GM21515 (cell line): ENCODE measurements around the gene RNF224.

Source experiments
- ATAC-seq: cut with Tn5 transposase; IDR thresholded peaks from one replicate; pipeline ENCODE4 v1.9.1; 2021; ENCODE audit not compliant: unreplicated experiment

The RNF224 gene

DNA sequence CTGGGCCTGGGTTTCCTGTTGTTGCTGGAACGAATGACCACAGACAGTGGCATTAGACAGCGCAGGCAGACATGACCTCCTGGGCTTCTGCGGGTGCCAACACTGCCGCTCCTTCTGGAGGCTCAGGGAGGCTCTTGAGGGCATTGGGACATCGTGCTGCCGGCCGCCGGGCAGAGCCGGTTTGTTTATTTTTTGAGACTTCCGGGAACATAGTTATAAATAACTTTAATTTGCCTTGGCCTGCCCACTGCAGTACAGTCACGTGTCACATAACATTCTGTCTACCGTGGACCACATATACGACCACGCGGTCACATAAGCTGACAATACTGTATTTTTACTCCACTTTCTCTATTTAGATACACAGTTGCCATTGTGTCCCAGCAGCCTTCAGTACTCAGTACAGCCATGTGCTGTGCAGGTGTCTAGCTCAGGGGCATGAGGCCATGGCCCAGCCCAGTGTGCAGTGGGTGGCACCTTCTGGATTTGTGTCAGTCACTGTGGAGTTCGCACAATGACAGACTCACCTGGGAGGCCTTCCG is 42.0 kb downstream of the RNF224 start:
- no peak for ATAC-seq

DNA sequence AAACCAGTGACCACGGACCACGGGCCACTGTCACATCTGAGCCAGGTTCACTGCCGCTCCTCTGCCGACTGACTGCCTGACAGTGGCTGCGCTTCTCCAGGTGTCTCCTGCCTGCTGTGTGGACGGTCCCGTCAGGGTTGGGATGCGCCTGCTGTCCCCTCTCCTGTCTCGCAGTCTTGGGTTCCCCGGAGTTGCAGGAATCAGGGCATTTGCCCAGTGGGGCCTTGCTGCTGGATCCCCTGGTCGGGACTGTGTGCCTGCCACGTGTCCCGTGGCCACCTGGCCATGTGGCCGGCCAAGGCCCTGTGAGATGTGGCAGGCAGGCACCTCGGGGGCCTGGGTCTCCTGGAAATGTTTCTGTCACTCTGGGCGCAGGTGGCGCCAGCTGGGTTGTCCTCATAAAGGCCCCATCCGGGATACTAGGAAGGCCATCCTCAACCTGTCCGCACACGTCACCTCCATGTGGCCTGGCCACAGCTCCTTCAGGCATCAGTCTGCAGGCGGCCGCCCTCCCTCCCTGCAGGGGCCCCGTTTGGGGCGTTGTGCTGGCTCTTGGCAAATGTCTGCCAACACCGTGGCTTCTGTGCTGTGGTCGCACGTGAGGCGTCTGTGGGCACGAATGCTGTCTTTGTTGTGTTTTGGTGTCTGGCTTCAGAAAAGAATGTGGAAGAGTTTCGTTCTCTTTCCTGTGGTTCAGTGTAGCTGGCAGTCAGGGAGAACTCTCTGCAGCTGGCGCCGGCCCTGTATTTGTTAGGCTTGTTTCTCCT is 43.8 kb downstream of the RNF224 start:
- ATAC-seq = no peak

DNA sequence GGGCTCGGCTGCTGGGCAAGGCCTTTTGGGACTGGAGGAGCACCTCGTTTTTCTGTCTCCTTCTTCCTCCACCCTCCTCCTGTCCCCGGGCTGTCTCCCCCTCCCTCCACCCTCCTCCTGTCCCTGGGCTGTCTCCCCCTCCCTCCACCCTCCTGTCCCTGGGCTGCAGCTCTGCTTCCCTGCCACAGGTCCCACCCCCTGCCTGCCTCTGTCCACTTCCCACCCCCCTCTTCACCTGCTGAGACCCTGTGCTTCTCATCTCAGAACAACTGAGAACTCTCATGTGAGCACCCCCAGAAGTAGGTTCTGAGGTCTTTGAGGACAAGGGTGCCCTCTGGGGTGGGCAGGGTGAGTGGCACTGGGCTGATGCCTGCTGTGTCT is 44.4 kb downstream of the RNF224 start:
- no peak for ATAC-seq

DNA sequence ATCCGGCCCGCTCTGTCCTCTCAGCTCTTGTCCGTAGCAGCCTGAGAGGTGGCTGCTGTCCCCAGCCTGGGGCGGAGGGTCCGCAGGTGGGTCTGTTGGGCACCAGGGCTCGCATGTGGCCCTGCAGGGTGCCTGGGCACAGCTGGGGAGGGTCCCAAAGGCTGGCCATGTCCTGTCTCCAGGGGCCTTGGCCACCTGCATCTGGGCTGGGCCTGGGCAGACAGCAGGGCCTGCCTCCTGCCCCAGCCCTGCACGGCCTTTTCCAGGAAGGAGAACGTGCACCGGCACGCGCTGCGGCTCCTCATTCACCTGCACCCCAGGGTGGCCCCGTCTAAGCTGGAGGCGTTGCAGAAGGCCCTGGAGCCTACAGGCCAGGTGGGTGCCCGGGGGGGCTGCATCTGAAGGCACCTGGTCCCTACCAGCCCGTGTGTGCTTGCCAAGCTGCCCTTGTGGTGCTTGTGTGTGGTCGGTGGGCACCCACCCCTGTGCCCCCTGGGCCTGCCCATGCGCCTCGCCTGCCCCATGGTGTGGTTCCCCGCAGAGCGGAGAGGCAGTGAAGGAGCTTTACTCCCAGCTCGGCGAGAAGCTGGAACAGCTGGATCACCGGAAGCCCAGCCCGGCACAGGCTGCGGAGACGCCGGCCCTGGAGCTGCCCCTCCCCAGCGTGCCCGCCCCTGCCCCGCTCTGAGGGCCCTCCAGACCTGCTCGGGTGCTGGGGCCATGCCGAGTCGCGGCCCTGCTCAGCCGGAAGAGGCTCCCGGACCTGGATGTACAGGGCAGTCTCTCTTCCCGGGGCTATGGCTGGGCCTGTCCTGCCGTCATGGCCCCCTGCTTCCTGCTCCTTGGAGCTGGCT is 45.2 kb downstream of the RNF224 start:
- ATAC-seq = no peak

DNA sequence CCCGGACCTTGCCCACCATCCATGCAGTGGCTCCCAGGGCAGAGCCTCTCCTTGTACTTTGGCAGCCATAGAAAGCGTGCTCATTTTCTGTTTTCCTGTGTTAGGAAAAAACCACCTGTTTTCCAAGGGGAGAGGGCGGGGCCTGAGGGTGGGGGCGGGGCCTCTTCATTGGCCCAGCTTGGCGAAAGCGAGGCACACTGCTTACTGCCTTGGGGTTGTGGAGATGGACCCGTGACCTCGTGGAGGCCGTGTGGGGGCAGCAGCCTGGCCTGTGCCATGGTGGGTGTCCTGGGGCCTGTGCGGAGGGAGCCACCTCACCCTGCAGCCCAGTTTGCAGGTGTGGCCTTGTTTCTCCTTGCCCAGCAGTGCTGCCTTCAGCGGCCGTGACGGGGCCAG is 45.8 kb downstream of the RNF224 start:
- ATAC-seq = no peak

DNA sequence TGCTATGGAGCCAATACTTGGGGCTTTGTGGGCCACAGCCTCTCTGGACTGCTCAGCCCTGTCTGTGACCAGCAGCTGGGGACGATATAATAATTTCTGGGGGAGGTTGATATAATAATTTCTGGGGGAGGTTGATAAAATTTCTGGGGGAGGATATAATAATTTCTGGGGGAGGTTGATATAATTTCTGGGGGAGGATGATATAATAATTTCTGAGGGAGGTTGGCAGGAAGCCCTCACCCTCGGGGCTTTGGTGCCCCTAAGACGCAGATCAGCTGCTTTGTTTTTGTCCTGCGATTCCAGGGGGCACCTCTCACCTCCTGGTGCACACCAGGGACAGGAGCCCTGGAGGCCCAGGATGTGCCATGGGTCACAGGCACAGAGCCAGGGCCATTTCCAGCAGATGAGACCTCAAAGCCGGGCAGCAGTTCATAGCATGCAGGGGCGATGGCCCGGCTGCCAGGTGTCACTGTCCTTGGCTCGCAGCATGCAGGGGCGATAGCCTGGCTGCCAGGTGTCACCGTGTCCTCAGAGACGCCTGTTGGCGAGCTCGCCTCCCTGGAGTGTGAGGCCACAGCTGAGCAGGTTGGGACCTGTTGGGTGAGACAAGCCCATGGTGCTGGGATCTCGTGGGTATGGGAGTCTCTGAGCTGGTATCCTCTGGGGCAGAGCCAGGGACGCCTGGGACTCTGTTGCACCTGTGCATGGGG is 46.5 kb downstream of the RNF224 start:
- no peak for ATAC-seq

DNA sequence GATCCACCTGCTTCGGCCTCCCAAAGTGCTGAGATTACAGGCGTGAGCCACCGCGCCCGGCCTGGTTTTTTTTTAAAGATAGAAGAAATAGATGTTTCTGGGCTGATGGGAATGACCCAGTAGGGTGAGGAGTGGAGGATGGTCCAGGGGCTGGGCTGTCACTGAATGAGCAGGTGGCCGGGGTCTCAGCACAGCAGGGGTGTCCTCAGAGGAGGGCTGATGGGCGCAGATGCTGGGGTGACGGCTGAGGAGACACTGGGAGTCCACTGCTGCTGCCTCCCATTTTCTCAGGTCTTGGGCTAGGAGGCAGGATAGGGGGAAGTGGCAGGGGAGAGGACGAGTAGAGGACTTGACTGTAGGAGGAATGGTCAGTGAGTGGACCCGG is 47.9 kb downstream of the RNF224 start:
- no peak for ATAC-seq

DNA sequence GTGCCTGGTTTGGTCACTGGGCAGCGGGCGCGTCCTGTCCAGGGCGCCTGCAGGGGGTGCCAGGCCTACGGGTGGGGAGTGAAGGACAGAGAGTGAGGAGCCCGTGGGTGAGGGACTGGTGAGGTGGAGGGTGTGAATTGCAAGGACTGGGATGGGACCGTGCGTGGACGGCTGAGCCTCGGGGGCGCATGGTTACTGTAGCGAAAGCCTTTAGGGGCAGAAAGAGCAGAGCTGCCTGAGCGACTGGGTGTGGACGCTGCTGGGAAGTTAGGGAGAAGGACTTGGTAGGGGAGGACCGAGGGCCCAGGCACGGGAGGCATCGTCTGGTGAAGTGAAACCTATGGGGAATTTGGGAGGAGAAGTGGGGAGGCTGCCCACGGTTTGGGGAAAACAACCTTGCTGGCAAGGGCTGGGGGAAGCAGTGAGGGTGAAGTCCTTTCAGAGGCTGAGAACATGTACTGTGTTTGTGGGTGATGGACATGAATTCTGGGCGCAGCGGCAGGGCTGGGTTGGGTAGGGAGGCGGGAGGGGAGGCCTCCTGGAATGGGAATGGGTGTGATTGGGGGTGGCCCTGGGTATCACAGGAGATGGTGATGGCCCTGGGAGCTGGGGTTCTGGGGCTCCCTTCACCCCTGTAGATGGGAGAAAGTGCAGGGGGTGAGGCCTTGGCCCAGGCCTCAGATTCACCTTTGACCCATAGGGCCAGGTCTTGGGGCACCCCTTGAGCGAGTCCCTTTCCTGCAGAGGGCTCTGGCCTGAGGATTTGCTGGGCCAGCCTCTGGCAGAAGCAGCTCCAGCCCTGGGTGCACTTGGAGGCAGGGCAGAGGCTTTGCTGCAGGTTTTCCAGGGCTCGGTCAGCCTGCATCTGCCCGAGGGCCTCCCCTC is 48.5 kb downstream of the RNF224 start:
- ATAC-seq = no peak

DNA sequence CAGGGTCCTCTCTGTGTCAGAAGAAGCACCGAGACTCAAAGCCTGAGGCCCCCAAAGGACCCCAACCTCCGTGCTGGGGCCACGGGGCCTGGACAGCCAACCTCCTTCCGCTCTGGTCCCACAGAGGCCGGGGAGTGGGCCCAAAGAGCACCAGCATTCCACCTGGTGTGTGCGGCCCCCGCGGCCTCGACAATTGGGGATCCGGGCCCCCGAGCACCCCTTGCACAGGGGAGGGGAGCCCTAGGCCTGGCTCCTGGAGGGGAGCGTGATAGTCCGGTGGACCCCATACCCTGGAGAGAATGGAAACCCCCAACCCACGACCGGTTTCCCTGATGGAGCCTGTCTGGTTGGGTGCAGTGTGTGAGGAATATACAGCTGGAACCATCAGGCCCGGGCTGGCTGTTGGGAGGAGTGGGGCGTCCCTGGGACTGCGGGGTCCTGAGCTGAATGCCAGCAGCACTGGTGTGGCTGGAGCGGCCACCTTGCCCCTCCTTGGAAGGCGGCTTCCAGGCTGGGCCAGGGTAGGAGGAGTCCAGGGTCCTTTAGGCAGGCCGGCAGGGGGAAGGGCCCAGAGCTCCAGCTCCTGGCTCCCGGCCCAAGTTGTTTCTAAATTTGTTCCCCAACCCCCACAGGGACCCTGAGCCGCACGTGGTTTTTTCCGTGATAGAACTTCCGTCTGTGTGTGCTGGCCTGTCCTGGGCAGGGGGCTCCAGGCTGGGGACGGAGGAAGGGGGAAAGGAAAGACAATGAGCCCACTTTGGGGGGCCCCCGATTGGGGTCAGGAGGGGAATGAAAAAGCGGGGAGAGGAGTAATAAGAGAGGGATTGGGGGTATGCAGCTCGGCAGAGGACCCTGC is 49.4 kb downstream of the RNF224 start:
- no peak for ATAC-seq

DNA sequence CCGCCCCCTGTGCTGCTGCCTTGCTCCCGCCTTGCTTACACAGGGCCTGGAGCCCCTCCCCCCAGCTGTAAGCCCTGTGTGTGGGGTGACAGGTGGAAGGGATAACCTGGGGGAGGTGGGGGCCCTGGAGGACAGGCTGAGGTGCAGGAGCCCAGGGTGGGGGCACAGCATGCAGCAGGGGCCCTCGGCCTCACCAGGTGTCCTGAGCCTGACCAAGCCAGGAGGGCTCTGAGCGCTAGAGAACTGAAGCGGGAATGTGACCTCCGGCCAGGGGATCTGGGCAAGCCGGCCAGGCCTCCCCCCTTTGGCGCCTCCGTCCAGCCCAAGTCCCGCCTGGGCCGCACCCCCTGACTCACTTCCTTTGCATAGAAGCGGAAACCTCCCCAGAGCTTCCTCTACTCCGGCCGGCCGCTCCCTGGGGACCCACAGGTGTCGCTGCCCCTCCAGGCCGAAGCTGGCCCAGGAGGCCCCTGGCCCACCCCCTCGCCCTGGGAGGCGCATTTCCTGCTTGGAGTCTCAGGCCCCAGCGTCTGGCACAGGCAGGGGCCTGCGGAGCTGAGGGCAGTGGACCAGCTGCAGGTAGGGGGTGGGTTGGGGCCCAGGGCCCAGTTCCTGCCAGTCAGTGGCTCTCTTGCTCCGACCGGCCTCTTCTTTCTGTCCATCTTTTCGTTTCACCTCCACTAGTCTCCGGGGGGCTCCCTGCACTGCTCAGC is 50.2 kb downstream of the RNF224 start, which contains the start of gene TOR4A:
Gene TOR4A (plus strand): TSS at position 398 of the 713 bp plus-strand sequence. CDS start 964 bp downstream, outside the sequence.
- ATAC-seq = peak; percentile 53

DNA sequence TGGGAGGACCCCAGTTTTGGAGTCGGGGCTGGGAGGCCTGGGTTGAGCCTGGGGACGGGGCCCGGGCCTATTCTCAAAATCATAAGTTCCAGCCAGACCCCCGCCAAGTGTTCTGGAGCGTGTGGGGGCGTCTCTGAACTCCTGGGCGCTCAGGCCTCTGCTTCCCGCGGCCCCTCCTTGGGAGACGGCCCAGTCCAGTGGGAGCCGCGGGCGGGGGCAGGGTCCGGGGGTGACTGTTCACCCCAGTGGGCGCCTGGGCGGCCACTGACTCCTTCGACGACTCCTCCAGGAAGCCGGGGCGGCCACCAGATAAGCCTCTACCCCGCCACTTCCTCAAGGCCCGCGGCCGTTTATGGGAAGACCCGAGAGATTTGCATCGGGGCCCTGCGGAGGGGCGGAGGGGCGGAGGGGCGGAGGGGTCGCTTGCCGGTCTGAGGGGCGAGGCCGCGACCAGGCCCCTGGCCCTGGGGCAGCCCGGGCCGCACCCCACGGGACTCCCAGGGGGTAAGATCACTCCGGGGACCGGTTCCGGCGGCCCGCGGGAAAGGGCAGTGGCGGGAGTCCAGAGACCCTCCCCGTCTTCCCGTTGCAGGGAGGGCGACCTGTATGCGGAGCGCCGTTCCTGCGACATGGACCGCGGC is 50.9 kb downstream of the RNF224 start:
- no peak for ATAC-seq
